GM12892 (cell line): Measurements from ENCODE around the gene OLFM2.

Experiments
- POLR2A ChIP-seq: IDR thresholded peaks from 2 replicates; pipeline ENCODE4 v1.6.1; 2011; ENCODE audit warnings: low read depth, low read length, control low read depth
- POLR2AphosphoS5 ChIP-seq: IDR thresholded peaks from 2 replicates; pipeline ENCODE4 v1.6.1; 2011; ENCODE audit warnings: low read depth, low read length, control low read depth

- TF ChIP-seq POLR2AphosphoS5: no peak
- no peak for TF ChIP-seq POLR2A
These were observed 118.1 kb downstream of the OLFM2 start for GRCh38 chr19:9818175-9818733.
